GM18870 (cell line): ENCODE results near the gene IL32.
"Not testable (repeated sequence)": the region's sequence is repeated elsewhere in the genome, so short reads cannot be mapped to it uniquely, and the experiment has no call there.

Source experiments
- ATAC-seq: cut with Tn5 transposase; IDR thresholded peaks from one replicate; pipeline ENCODE4 v1.9.1; 2021; ENCODE audit warnings: moderate library complexity; ENCODE audit not compliant: unreplicated experiment

The IL32 gene

DNA sequence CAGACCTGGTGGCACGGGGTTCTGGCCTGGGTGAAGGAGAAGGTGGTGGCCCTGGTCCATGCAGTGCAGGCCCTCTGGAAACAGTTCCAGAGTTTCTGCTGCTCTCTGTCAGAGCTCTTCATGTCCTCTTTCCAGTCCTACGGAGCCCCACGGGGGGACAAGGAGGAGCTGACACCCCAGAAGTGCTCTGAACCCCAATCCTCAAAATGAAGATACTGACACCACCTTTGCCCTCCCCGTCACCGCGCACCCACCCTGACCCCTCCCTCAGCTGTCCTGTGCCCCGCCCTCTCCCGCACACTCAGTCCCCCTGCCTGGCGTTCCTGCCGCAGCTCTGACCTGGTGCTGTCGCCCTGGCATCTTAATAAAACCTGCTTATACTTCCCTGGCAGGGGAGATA is 3.7 kb downstream of the IL32 start:
- ATAC-seq, result not testable (repeated sequence)

- ATAC-seq, result no peak
Observed at GRCh38 chr16:3070608-3071111, 5.2 kb downstream of the IL32 start.

DNA sequence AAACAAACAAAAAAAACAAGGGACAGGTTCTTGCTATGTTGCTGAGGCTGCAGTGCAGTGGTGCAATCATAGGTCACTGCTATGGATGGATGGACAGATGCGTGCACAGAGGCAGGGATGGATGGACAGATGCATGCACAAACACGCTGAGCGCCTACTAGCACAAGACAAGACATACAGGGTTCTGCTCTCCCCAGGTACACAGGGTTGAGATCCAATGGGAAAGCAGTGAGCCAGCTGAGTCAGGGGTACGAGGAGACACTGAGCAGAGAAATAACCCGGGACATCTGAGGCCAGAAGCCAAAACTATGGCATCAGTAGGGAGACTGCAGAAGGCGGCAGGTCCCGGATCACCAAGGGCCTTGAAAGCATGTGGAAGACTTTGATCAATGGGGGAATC is 6.2 kb downstream of the IL32 start:
- ATAC-seq, result no peak

GRCh38 chr16:3072148-3072547 is 6.7 kb downstream of the IL32 start:
- ATAC-seq, result not testable (repeated sequence)

- ATAC-seq, result not testable (repeated sequence)
Observed at GRCh38 chr16:3072576-3073263, 7.3 kb downstream of the IL32 start.

GRCh38 chr16:3073448-3073847 is 8.0 kb downstream of the IL32 start:
- no peak for ATAC-seq

- no peak for ATAC-seq
Observed at GRCh38 chr16:3074860-3075522, 9.6 kb downstream of the IL32 start.

- no peak for ATAC-seq
Observed at GRCh38 chr16:3075523-3075915, 10.1 kb downstream of the IL32 start.

DNA sequence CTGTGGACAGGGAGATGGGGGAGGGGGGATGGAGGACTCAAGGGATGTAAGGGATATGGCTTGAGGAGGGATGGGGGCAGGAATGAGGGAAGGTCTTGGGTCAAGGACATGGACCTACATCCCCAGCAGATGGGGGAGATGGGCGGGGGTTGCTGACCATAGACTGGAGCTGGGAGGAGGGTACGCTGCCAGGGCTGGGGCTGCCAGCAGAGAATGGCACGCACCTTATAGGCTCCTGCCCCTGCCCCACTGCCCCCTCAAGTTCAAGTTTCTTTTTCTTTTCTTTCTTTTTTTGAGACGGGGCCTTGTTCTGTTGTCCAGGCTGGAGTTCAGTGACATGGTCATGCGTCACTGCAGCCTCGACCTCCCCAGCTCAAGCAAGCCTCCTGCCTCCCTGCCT is 10.5 kb downstream of the IL32 start:
- ATAC-seq, result not testable (repeated sequence)

GRCh38 chr16:3076577-3076976 is 11.1 kb downstream of the IL32 start:
- ATAC-seq, result no peak

- ATAC-seq, result no peak
Observed at GRCh38 chr16:3080024-3080423, 14.6 kb downstream of the IL32 start.

DNA sequence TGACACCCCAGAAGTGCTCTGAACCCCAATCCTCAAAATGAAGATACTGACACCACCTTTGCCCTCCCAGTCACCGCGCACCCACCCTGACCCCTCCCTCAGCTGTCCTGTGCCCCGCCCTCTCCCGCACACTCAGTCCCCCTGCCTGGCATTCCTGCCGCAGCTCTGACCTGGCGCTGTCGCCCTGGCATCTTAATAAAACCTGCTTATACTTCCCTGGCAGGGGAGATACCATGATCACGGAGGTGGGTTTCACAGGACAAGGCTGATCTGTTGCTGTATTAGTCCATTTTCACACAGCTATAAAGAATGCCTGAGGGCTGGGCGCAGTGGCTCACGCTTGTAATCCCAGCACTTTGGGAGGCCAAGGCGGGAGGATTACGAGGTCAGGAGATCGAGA is 16.5 kb downstream of the IL32 start:
- ATAC-seq, result not testable (repeated sequence)

- ATAC-seq, result not testable (repeated sequence)
Observed at GRCh38 chr16:3083408-3083807, 18.0 kb downstream of the IL32 start.

- no peak for ATAC-seq
Observed at GRCh38 chr16:3084491-3084890, 19.1 kb downstream of the IL32 start.

GRCh38 chr16:3084969-3085670 is 19.7 kb downstream of the IL32 start:
- no peak for ATAC-seq

GRCh38 chr16:3085868-3086595 is 20.6 kb downstream of the IL32 start:
- no peak for ATAC-seq

DNA sequence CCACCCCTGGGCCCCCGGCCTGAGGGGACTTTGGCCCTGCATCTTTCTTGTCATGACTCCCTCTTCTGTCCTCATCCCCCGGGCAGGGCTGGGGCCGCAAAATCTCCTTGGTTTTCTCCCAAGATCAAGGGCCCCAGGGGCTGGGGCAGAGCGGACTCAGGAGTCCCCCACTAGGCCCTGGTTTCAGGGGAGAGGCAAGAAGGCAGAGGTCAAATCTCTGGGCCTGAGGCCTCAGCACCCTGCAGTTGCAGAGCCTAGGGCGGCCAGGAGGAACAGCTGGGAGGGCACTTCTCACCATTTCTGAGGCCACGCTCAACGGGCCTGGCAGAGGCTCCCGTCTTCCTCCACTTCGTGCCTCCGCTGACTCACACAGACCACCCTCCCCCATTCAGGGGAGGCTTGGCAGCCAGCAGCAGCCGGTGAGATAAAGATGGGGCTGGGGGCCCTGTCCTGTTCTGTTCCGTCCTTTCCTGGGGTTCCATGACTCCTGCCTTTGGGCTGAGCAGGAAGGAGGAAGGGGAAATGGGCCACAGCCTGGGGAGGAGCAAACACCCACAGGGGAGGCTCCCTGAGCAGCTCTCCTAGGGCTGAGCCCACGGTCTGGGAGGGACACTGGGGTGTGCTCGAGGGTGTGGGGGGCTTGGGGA is 21.3 kb downstream of the IL32 start:
- no peak for ATAC-seq

DNA sequence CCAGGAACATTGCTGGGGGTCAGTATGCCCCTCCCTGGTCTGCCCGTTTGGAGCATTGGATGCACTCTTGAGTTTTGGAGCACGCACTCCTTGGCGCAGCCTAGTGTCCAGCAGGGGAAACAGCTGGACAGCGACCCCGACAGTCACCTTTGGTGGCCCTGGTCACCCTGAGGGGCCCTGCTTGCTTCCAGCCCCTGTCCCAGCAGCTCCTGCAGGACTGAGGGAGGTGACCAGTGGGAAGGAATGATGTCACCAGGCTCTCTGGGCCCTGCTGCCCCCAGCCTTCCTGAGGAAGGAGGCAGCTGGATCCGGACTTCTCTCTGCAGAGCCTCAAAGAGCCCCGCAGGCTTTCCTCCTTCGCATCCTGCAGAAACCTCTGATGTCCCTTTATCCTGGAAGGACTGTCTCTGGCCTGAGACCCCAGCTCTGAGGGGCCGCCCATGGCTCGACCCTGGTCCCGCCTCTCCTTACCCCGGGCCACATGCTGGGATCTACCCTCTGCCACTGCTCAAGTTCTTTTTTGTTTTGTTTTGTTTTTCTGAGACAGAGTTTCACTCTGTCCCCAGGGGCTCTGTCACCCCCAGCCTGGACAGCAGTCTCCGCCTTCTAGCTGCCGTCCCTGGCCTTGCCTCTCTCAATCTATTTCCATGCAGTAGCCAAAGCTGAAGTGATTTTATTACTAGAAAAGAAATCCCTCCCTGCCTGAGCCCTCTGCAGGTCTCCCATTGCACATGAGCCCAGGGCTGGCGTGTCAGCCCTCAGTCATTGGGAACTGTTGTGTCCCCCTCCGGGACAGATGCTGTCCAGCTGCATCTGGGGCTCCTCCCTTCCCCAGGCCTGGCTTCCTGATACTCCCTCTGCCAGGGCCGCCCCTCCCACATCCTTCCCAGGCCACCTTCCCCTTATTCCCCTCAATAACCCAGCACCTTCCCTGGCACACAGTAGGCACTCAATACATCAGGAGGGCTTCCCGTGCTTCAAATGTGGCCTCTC is 22.1 kb downstream of the IL32 start:
- ATAC-seq, result no peak

DNA sequence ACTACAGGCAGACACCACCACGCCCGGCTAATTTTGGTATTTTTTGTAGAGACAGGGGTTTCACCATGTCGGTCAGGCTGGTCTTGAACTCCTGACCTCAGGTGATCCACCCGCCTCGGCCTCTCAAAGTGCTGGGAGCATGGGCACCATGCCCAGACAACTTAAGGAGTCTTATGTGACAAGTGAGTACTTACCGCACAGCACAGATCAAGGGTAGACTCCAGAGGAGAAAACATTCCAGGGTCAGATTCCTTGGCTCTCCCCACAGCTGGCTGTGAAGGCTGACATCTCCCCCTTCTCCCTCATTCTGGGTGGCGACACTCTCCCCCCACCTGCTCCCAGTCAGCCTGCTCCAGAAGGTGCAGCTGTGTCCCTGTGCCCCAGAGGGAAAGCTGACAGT is 23.0 kb downstream of the IL32 start:
- ATAC-seq, result no peak
